Prostate gland (tissue), 2 donors: ENCODE results near the gene IL19. TPM values are rescaled to one million over a fixed set of nuclear protein-coding genes. Genes with fewer than 3 reads are reported as not detected.

Experiments used
- DNase-seq: peaks from one replicate; pipeline ENCODE4 v3.0.0-alpha.2; 2019; ENCODE audit warnings: low spot score
- H3K27ac ChIP-seq, 2 donors: fragments of 200-600 bp; sonication (generic); 2 replicates each; pipeline ENCODE4 v1.5.1; 2017 to 2019
- H3K27me3 ChIP-seq: fragments of 200-600 bp; sonication (generic); replicated peaks from 2 replicates; pipeline ENCODE4 v1.5.1; 2019; ENCODE audit not compliant: insufficient read depth
- H3K36me3 ChIP-seq, 2 donors: fragments of 200-600 bp; sonication (generic); 1 replicate in 1 of 2; 2 replicates in 1 of 2; pipeline versions ENCODE4 v1.5.1 to v1.8.1; 2017 to 2019
- H3K4me1 ChIP-seq: fragments of 200-600 bp; sonication (generic); replicated peaks from 2 replicates; pipeline ENCODE4 v1.5.1; 2019
- H3K4me3 ChIP-seq, 2 donors: fragments of 200-600 bp; sonication (generic); 2 replicates each; pipeline ENCODE4 v1.5.1; 2017 to 2019
- H3K9me3 ChIP-seq: fragments of 200-600 bp; sonication (generic); 2 replicates; pipeline ENCODE4 v1.5.1; 2017
- POLR2A ChIP-seq: fragments of 450-650 bp; IDR thresholded peaks from one replicate; pipeline ENCODE4 v1.6.1; 2016; ENCODE audit warnings: antibody characterized with exemption, mild to moderate bottlenecking
- POLR2AphosphoS5 ChIP-seq: sonication (generic); formaldehyde crosslinking; IDR thresholded peaks from one replicate; pipeline ENCODE4 v1.6.1; 2017; ENCODE audit warnings: antibody characterized with exemption
- WGBS: methylation state at CpG from one replicate; pipeline ENCODE4 v1.1.5; 2018; 5-methylcytosine and 5-hydroxymethylcytosine counted together
- intact Hi-C: fragments of 100-400 bp; cut with DNase I; formaldehyde crosslinking; loops from one replicate; pipeline ENCODE4 v1.14.2; 2022
- total RNA-seq, 2 donors: library from RNA; depleted of rRNA; stranded (reverse); fragments of >200 nt; gene quantifications; one replicate each; pipeline ENCODE4 v1.1.0, GENCODE V29; 2016
- TF ChIP-seq, protein P1 (sequence below), 4 experiments: fragments of 200-600 bp in 2 of 4; fragments of 450-650 bp in 2 of 4; sonication (generic) in 2 of 4; IDR thresholded peaks; 1 replicate in 3 of 4; 2 replicates in 1 of 4; pipeline ENCODE4 v1.5.1; 2016 to 2019; ENCODE audit warnings: antibody characterized with exemption in 4 of 4, mild to moderate bottlenecking in 2 of 4, moderate library complexity in 2 of 4

The IL19 gene
- total RNA-seq, 2 donors from 2014 or later: not detected

DNA sequence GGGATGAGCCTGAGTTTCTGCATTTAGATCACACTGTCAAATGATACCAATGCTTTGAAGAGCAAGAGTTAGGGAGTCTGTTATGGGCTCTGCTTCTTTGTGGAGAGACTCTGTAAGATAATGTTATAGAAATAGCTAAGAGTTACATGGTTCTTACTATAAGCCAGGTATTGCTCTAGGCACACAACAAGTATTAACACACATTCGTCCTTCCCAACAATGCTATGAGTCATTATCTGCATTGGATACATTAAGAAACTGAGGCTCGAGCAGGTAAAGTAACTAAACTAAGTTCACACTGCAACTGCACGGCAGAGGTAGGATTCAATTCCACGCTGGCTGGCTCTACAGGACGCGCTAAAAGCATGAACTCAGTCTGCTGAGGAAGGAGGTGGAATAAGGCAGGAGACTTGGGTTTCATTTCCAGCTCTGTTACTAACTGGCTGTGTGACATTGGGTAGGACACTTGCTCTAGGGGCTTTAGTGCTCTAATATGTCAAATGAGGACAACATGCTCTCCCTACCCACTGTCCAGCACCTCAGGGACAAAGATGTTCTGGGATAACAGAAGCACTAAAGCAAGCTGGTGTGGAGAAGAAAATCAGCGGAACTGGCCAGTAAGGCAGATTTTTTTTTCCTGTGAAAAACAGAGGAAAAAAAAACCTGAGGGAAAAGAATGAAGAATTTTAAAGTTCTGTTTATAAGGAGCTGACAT lies 71.2 kb downstream of the IL19 start:
- TF ChIP-seq, protein P1, sequence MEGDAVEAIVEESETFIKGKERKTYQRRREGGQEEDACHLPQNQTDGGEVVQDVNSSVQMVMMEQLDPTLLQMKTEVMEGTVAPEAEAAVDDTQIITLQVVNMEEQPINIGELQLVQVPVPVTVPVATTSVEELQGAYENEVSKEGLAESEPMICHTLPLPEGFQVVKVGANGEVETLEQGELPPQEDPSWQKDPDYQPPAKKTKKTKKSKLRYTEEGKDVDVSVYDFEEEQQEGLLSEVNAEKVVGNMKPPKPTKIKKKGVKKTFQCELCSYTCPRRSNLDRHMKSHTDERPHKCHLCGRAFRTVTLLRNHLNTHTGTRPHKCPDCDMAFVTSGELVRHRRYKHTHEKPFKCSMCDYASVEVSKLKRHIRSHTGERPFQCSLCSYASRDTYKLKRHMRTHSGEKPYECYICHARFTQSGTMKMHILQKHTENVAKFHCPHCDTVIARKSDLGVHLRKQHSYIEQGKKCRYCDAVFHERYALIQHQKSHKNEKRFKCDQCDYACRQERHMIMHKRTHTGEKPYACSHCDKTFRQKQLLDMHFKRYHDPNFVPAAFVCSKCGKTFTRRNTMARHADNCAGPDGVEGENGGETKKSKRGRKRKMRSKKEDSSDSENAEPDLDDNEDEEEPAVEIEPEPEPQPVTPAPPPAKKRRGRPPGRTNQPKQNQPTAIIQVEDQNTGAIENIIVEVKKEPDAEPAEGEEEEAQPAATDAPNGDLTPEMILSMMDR (IDR thresholded peaks at IDR 0.05): no peak
- TF ChIP-seq POLR2A (no peak), POLR2AphosphoS5 (no peak)
- intact Hi-C loops: no loop called here

GRCh38 chr1:206842854-206843253 lies 72.3 kb downstream of the IL19 start:
- intact Hi-C loops: no loop called here

More for the DNA sequence above, 71.2 kb downstream of the IL19 start:
- no peak for DNase-seq
- no peak overlapping the region for H3K27ac ChIP-seq
- H3K36me3 ChIP-seq: no peaks in the 10 kb centered on the region
- H3K4me3 ChIP-seq: no peak overlapping the region
- 88% methylated on average over 7 of the region's 7 CpGs for WGBS
- H3K27me3 ChIP-seq: no peaks in the 10 kb centered on the region
- H3K4me1 ChIP-seq: no peaks in the 10 kb centered on the region
- no peaks in the 10 kb centered on the region for H3K9me3 ChIP-seq

DNA sequence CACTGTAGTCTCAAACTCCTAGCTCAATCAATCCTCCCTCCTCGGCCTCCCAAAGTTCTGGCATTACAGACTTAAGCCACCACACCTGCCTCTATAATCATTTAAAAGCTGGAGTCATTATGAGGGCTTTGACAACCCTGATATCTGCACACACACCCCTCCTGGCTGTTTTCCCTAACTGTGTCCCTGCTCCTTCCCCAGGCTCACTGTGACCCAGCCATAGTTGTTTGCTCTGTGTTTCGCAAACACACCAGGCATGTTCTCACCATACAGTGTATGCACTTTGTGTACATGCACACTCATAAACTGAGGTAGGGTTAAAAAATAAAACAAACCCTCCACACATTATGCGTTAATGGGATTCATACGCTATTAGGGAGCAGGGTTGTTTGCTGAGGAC lies 73.1 kb downstream of the IL19 start:
- no peak overlapping the region for H3K4me3 ChIP-seq
- TF ChIP-seq, protein P1 (IDR thresholded peaks at IDR 0.05): no peak
- TF ChIP-seq POLR2A (no peak), POLR2AphosphoS5 (no peak)
- no peak for DNase-seq
- H3K9me3 ChIP-seq: no peaks in the 10 kb centered on the region
- no peak overlapping the region for H3K27ac ChIP-seq
- H3K27me3 ChIP-seq: no peaks in the 10 kb centered on the region
- no peaks in the 10 kb centered on the region for H3K4me1 ChIP-seq
- WGBS: 71% methylated on average over 4 of the region's 4 CpGs
- H3K36me3 ChIP-seq: no peaks in the 10 kb centered on the region
- intact Hi-C loops: no loop called here

More at GRCh38 chr1:206842854-206843253, 72.3 kb downstream of the IL19 start:
- Histone ChIP-seq H3K27ac (no peak overlapping the region), H3K27me3 (no peaks in the 10 kb centered on the region), H3K36me3 (no peaks in the 10 kb centered on the region), H3K4me3 (no peak overlapping the region), H3K4me1 (no peaks in the 10 kb centered on the region), H3K9me3 (no peaks in the 10 kb centered on the region)
- TF ChIP-seq, protein P1 (IDR thresholded peaks at IDR 0.05): no peak
- no peak for TF ChIP-seq POLR2AphosphoS5
- no peak for DNase-seq

DNA sequence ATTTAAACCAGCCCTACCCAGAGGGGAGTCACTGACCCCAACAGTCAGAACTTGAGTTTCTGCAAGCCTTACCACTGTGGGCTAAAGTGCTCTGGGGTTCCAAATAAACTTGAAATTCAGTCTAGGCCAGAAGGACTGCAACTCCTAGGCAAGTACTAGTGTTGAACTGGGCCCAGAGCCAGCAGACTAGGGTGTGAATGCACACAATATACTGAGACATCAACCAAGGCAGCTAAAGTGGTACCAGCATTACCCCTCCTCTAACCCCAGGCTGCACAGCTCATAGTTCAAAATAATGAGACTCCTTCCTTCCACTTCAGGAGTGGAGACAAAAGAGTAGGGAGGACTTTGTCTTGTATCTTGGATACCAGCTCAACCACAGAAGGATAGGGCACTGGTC lies 75.9 kb downstream of the IL19 start:
- intact Hi-C loops: no loop called here
- TF ChIP-seq POLR2A: no peak
- no peak for TF ChIP-seq POLR2AphosphoS5
- TF ChIP-seq, protein P1 (IDR thresholded peaks at IDR 0.05): no peak
- H3K27me3 ChIP-seq: no peaks in the 10 kb centered on the region
- no peak overlapping the region for H3K4me3 ChIP-seq
- H3K9me3 ChIP-seq: no peaks in the 10 kb centered on the region
- H3K27ac ChIP-seq: no peak overlapping the region
- DNase-seq: no peak
- no peaks in the 10 kb centered on the region for H3K36me3 ChIP-seq
- no peaks in the 10 kb centered on the region for H3K4me1 ChIP-seq

DNA sequence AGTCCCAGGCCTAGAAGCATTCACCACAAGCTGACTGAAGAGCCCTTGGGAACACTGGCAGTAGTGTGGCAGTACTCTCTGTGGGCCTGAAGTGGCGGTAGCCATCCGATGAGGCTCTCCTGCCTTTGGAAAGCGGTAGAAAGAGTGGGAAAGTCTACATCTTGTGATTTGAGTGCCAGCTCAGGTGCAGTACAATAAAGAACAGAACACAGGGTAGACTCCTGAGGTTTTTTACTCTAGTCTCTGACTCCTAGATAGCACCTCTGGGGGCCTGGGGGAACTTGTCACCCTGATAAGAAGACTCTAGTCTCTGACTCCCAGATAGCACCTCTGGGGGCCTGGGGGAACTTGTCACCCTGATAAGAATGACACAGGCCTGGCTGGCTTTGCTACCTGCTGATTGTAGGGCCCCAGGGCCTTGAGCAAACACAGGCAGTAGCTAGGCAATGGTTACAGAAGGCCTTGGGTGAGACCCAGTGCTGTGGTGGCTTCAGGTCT lies 76.8 kb downstream of the IL19 start:
- Histone ChIP-seq H3K27ac (no peak overlapping the region), H3K9me3 (no peaks in the 10 kb centered on the region), H3K4me3 (no peak overlapping the region), H3K27me3 (no peaks in the 10 kb centered on the region), H3K4me1 (no peaks in the 10 kb centered on the region), H3K36me3 (no peaks in the 10 kb centered on the region)
- TF ChIP-seq, protein P1 (IDR thresholded peaks at IDR 0.05): no peak
- TF ChIP-seq POLR2AphosphoS5: no peak
- no peak for TF ChIP-seq POLR2A
- no peak for DNase-seq
- WGBS: 87% methylated on average over 3 of the region's 3 CpGs
- intact Hi-C loops: no loop called here
